ENCODE results near the gene ILKAP. TPM values are rescaled to one million over a fixed set of nuclear protein-coding genes. Genes with fewer than 3 reads are reported as not detected.

Gene ILKAP
- polyA plus RNA-seq, 1 donor = 60.8 TPM

DNA sequence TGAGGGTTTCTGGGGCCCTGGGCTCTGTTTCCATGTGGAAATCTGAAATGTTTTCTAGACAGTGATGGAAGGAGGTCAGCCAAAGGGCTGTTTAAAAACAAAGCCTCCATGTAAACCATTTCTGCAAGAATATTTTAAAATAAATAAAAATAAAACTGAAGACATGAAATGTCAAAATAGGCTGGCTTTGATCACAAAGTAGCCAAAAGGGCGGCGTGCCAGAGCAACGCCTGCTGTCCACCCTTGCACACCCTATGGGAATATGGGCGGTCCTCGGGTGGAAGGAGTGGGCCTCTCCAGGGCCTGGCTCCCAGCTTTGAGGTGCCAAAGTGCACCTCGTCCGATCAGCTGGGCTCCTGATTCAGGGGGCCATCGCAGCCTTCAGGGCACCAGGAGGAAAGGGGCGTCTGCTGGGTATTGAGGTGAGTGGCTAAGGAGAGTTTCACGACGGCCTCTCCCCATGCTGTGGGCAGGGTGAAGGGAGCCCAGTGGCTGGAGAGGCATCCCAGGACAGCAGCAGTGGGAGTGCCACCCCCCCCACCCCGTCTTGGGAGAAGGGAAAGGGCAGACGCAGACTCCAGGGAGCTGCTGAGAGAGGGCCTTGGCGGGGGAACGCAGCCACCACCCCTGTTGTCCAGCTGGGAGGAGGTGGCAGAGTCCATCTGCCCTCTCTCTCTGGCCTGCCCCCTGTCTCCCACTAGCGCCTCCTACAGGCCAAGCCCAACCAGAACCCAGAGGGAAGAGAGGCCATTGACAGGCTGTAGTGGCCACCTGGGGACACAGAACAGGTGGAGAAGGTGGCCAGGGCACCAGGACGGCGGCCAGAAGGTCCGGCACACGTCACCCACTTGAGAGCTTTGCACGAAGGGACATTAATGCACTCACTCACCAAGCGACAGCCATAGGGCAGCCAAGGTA lies 50.5 kb downstream of the ILKAP start:
- no peak for DNase-seq

DNA sequence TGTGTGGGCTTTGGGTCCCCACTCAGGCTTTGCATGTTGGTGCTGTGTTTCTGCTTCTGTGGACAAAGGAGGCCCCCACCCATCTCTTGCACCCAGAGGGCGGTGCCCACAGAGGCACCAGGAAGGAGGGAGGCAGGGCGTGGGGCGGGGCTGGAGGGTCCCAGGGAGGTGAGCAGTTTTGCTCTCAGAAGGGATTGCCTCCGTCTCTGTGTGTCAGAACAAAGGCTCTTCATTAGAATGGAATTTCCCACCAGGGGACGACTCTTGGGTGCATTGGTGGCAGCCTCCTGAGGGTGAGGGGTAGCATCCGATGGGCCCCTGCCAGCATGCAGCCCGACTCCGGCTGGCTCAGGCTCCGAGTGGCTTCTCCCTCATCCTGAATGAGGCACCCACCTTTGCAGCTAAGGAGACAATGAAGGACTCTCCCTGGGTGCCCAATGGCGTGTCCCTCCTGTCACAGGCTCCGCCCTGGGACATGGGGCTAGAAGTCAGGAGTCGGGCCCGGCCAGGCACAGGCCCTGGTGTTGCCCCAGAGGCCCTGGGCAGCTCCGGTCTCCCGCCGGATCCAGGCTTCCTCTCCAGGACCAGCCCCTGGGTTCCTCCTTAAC lies 51.8 kb downstream of the ILKAP start:
- DNase-seq = no peak

DNA sequence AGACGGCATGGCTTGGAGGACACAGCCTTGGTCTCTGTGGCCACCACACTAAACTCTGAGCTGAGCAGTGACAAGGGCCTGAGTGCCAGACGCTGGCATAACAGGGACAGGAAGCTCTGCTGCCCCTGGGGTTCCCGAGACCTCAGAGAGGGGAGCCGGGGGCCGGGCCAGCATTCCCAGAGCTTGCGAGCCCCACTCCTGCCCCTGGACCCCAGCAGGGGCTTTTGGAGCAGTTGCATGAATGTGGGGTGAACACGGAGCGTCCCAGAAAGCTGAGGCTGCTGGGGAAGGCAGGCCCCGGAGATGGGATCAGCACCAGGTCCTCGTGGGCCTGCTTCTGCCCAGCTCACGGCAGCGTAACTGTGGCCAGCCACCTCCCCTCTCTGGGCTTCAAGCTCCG lies 52.3 kb downstream of the ILKAP start:
- DNase-seq = no peak

DNA sequence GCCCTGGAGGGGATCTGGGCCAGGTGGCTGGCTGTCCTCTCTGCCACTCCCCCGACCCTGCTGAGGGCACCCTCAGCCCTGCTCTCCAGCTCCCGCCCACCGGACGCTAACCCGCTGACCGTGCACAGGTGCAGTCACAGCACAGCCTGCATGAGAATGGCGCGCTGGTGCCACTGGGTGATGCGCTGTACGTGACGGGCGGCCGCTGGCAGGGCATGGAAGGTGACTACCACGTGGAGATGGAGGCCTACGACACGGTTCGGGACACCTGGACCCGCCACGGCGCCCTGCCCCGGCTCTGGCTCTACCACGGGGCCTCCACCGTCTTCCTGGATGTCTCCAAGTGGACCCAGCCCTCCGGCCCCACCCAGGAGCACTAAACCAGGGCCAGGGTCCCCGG lies 52.8 kb downstream of the ILKAP start:
- no peak for DNase-seq

DNA sequence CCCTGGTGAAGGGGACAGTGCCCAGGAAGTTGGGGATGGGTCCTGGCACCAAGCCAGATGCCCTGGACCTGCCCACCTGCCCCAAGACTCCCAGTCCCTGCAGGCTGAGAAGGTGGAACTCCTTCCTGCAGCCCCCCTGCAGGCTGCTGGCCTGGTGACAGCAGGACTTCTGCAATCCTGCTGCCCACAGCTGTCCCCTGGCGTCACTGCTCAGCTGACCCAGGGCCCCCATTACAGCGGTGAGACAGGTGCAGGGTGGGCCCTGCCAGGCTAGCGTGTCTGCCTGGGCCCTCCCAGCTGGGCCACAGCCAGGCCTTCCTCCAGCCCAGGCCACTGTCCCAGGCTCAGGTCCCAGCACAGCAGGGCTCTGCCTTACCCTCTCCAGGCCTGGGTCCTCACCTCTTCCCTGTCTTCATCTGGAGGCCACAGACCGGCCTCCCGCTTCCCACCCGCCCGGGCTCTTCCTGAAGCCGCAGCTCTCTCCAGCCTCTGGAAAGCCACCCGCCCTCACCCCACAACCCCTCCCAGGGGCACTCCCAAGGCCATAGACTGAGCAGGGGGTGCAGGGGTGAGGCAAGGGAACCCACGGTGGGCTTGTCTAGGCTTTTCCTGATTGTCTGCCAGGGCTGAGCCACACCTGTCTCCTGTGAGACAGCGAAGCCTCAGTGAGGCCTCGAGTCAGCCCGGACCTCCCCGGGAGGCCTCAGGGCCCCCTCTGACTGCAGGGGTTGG lies 53.5 kb downstream of the ILKAP start:
- DNase-seq = no peak

DNA sequence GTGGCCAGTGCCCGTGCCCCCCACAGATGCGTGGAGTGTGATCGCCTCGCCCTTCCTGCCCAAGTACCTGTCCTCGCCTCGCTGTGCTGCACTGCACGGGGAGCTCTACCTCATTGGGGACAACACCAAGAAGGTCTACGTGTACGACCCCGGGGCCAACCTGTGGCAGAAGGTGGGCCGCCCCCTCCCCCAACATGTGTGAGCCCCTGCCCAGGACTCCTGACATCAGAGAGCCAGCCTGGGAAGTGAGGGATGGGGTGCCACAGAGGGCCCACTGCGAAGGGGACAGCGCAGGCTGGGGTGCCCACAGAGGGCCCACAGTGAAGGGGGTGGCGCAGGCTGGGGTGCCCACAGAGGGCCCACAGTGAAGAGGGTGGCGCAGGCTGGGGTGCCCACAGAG lies 54.5 kb downstream of the ILKAP start:
- no peak for DNase-seq

DNA sequence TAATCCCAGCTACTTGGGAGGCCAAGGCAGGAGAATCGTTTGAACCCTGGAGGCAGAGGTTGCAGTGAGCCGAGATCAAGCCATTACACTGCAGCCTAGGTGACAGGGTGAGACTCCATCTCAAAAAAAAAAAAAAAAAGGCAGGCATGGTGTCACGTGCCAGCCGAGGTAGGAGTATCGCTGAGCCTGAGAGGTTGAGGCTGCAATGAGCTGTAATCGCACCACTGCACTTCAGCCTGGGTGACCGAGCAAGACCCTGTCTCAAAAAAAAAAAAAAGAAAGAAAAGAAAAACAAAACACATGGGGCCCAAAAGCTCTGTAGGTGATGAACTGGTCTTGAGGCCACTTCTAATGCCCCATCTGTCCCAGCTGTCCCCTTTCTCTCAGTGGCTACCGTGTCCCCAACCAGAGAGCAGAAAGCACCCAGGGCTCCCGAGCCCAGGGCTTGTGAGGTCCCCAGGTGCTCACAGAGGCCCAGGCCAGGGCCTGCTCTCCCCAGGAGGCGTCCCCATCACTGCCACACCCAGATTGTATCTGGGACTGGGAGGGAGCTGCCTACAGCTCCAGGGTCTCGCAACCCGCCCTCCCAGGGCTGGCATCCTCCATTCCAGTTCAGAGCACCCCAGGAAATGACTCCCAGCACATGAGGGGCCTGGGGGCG lies 56.5 kb downstream of the ILKAP start:
- DNase-seq = no peak

DNA sequence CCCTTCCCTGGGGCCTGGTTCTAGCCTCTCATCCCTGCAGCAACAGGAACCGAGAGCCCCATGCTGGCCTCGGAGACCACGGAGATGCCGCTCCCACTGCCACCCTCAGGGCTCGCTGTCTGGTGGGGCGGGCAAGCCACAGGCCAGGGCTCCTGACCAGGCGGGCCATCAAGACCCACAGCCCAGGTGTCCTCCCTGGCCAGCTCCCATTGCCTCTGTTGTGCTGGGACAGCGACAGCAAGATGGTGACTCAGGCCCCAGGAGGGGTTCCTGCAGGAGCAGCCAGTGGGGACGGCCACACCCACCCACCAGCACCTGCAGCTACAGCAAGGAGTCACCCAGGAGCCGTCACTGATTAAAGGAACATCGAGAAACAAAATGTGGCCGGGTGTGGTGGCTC lies 57.6 kb downstream of the ILKAP start:
- no peak for DNase-seq

DNA sequence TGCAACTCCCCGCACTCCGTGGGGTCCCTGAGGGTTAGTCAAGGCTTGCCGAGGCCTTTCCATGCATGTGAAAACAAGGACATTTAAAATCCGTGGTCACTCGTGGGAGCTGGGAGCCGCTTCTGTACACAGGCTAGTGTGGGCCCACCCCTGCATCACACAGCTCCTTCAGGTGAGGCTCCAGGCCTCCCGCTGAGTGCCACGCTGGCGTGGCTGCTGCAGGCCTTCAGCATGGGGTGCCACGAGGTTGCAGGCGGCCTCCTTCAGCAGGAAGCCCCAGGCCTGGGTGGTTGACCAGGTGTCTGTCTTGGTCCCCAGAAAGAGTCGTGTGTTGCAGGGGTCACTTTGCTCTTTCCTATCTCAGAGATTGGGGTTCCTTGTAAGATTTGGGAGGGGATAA lies 58.4 kb downstream of the ILKAP start:
- DNase-seq = no peak

DNA sequence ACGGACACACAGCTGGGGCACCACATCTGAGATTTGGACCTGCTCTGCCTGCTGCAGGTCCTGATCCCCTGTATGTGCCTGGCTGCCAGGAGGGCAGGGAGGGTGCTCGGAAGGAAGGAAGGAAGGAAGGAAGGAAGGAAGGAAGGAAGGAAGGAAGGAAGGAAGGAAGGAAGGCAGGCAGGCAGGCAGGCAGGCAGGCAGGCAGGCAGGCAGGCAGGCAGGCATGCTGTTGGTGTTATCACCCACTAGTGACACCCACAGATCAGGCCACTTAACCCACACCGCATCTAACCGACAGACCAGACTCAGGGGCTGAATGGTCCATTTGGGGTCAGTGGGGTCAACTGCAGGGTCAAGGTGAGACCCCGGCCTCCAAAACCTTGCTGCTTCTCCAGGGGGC lies 59.2 kb downstream of the ILKAP start:
- no peak for DNase-seq

DNA sequence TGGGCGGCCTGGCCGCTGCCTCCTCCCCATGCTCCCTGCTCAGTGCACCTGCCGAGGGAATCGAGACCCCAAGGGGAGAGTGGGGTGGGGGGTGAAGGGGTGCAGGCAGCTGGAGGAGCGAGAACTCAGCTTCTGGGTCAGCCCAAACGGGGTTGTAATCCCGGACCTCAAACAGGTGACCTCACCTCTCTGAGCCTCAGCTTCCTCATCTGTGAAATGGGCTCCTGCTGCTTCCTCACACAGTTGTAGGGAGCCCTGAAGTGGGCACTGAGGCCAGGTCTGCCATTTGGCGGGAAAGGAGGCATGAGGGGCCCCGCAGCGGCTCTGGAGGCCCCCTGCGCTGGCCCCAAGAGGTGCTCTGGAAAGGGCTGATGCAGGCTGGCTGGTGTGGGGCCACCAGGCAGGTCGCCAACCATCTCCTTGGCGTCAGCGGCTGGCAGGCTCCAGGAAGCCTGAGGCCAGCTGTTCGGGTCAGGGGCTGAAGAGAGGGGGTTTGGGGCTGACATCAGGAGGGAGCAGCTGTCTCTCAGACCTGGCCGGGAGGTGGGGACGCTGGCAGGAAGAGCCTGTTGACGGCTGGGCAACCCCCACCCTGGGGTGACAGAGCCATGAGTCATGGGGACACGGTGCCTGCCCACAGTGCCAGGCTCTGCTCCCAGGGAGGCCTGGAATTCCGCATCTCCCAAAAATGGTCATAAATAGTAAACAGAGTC lies 60.1 kb downstream of the ILKAP start:
- no peak for DNase-seq

DNA sequence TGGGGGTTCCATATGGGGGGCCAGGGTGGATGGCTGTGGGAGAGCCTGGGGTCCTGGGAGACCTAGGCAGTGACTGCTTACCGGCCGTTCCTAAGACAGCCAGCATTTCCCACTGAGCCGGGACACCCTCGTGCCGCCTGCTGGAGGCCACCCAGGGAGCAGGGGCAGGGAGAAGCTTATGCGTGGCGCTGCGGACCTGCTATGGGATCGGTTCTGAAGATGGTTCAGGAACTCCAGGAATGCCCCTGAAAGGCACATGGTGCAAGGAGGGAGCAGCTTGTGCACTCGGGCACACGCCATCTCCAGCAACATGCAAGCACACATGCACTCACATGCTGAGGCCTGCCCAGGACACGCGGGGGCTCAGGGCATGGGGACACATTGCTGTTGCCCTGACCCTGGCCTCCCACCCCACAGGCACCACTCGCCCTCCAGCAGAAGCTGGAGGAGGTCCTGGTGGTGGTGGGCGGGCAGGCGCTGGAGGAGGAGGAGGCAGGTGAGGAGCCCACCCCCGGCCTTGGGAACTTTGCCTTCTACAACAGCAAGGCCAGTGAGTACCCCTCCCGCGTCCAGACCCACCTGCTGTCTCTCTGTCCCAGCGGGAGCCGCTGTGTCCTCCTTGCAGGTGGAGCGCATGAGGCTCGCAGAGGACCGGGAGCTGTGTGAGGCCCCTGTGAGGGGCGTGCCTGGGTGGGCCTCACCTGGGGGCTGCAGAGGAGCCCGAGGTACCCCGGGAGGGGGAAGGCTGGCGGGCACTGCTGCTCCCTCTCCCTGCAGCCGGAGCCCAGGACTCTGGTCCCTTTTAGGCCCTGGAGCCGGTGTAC lies 60.9 kb downstream of the ILKAP start:
- DNase-seq = no peak

DNA sequence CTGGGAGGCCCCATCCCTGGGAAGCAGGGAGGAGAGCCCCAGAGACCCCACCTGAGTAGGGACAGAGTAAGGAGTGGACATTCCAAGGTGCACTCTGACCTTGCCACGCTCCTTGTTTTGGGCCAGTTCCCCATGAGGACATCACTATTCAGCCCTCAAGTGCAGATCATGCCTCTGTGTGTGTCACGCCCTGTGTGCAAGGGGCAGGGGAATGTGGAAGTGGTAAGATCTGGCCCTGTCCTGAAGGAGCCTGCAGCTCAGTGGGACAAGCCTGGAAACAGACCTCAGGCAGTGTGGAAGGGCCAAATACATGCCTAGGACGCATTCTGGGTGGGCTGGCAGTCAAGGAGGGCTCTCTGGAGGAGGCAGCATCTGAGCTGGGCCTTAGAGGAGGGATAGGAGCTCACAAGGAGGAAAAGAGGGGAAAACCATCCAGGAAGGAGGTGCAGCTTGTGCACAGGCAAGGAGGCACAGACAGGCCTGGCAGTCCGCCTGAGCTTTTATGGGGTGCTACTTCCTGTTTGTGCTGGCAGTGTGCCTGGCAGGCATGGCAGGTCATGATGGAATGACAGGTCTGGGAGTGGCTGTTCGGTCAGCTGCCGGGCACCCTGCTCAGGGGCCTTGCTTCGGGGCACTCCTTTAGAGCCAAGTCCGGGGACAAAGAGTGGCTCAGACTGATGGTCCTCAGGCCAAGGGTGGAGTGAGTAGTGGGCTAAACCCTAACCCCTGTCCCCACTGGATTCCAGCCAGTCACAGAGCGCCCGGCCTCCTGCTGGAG lies 61.8 kb downstream of the ILKAP start:
- no peak for DNase-seq

DNA sequence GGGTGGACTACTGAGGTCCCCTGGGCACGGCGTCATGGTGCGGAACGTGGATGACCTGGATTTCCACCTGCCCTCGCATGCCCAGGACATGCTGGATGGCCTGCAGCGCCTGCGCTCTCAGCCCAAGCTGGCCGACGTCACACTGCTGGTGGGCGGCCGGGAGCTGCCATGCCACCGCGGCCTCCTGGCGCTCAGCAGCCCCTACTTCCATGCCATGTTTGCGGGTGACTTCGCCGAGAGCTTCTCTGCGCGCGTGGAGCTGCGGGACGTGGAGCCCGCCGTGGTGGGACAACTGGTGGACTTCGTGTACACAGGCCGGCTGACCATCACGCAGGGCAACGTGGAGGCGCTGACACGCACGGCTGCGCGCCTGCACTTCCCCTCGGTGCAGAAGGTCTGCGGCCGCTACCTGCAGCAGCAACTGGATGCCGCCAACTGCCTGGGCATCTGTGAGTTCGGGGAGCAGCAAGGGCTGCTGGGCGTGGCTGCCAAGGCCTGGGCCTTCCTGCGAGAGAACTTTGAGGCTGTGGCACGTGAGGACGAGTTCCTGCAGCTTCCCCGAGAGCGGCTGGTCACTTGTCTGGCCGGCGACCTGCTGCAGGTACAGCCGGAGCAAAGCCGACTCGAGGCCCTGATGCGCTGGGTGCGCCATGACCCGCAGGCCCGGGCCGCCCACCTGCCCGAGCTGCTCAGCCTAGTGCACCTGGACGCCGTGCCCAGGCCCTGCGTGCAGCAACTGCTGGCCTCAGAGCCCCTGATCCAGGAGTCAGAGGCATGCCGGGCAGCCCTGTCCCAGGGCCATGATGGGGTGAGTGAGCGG lies 62.6 kb downstream of the ILKAP start:
- no peak for DNase-seq

DNA sequence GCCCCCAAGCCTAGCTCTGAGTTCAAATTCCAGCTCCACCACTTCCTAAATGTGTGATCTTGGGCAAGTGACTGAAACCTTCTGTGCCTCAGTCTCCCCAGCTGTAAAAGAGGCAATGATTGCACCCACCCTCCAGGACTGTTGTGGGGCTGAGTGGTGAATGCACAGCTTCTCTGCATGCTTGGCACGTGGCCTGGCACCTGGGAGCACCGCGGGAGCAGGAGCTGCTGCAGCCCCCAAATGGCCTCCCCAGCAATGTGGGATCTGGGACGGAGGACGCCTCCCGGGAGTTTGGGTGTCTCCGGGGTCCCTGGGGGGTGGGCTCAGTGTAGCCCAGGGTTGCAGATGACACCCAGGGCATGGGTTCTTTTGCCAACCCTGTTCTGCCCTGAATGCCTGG lies 63.5 kb downstream of the ILKAP start:
- no peak for DNase-seq

DNA sequence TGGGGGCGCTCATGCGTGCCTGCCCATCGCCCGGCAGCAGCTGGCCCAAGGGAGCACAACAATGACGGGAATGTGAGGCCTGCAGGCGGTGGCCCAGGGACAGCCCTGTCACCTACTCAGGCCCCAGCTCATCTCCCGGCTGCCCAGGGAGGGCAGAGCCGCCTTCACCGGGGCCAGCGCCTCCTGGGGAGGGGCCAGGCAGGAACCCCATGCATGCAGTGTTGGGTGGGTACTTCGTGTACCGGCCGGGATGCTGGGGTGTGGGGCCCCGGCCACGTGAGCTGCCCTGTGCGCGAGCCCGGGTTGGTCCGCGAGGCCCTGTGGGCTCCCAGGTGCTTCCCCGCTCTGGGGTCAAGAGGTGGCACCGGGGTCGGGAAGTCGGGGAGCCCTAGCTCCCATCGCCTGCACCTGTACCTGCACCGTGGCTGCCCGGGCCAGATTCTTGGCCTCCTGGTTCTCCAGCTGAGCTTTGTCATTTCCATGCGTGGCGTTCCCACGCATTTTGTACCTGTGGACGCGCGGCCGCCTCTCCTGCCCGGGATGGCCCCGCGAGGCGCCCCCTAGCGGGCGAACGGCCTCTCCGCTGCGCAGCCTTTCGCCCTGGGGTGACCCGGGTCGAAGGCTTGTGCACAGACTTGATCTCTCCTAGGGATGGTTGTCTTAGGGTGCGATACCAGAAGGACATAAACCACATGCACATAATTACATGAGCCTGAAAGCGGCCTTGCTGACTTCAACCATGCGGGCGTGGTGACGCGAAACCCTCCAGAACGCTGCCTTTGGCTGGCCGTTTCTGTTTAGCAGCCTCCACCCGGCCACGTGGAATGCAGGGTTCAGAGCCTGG lies 64.1 kb downstream of the ILKAP start:
- DNase-seq = no peak

DNA sequence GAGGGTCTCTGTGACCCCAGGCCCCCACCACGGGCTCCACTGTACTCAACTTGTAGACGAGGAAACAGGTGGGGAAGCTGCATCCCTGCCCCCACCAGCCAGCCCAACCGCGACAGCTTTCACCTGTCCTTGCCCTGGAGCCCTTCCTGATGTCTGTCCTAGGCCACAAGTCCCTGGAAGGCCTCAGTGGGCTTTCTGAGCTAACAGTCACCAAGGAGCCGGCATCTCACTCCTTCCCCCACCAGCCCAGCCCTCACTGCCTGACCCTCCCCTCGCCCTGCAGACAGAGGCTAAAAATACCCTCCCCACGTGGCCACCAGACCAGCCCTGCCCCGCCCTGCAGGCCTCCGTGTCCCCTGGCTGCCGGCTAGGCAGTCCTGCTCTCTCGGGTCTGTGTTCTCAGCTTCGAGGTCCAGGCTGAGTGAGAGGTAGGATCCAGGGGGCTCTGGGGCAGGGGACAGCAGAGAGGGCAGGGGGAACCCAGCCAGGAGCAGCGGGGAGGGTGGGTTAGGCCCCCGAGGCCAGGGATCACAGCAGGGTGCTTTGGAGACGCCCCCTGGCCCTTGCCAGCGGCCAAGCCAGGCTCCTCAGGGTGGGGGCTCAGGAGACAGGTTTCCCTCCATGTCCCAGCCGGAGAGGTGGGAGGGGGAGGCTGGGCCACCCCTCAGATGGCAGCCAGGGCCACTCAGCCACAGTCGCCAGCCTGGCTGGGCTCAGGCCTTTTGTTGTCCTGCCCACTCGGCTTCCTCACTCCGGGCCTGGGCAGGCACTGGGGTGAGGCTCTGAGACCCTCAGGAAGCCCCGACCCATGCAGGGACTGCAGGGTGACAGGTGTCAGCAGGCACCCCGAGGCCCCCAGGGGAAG lies 64.9 kb downstream of the ILKAP start, which contains the start of gene KLHL30:
Gene KLHL30, plus strand, starts transcription at position 338 of the 865 bp plus-strand sequence. CDS start 2,087 bp downstream, outside the sequence.
- no peak for DNase-seq
